ENCODE measurements around the gene RANGAP1.

DNA sequence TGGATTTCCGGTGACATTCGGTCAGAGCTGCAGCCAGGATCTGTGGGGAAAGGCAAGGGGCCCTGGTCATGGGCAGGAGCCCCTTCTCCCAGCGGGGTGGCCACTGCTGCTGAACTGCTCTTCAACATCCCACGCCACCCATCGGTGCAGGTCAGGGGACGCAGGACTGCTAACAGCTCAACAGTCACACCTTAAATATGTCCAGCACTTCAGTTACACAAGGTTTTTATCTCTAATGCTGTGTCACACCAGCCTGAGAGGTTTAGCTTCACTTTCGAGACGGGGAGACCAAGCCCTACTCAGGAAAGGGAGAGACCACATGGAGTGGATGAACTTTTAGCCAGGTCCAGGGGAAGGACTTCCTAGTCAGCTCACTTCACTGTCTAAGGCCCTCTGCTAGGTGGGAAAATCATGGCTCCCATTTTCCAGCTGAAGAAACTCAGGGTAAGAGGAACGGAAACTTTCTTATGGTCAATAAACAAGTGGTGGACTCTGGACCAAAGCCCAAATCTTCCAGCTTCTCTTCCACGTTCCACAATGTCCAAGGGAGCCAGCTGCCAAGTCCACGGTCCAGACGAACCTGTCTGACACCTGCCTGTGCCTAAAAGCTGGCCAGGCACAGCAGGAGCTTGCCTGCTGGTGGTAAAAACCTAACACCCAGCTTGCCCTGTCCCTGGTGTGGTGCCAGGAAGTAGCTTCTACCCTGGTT is 24.3 kb downstream of the RANGAP1 start:
- TF ChIP-seq CTCF (IDR thresholded peaks at IDR 0.05) (no peak), REST (IDR thresholded peaks at IDR 0.05) (no peak)
